GM23248 (cell line): ENCODE measurements around the gene CREB3. TPM values are rescaled to one million over a fixed set of nuclear protein-coding genes. Genes with fewer than 3 reads are reported as not detected.

Experiments used
- DNase-seq: peaks from one replicate; pipeline ENCODE4 v3.0.0-alpha.2; 2015
- H2AFZ ChIP-seq: fragments of 200-600 bp; sonication (generic); 2 replicates; pipeline ENCODE4 v1.6.1; 2016; ENCODE audit warnings: antibody characterized with exemption
- H3F3A ChIP-seq: fragments of 200-600 bp; sonication (generic); 2 replicates; pipeline ENCODE4 v1.6.1; 2016; ENCODE audit warnings: mild to moderate bottlenecking, antibody characterized with exemption, mixed run types; ENCODE audit not compliant: insufficient read depth
- H3K27ac ChIP-seq: fragments of 200-600 bp; sonication (generic); 2 replicates; pipeline ENCODE4 v1.5.1; 2016; ENCODE audit warnings: mild to moderate bottlenecking
- H3K27me3 ChIP-seq: fragments of 200-600 bp; sonication (generic); replicated peaks from 2 replicates; pipeline ENCODE4 v1.6.1; 2016; ENCODE audit warnings: mild to moderate bottlenecking; ENCODE audit not compliant: insufficient read depth
- H3K36me3 ChIP-seq: fragments of 200-600 bp; sonication (generic); 2 replicates; pipeline ENCODE4 v1.6.1; 2016; ENCODE audit warnings: low read depth, mild to moderate bottlenecking
- H3K4me1 ChIP-seq: fragments of 200-600 bp; sonication (generic); 2 replicates; pipeline ENCODE4 v1.6.1; 2016; ENCODE audit warnings: mild to moderate bottlenecking; ENCODE audit not compliant: insufficient read depth
- H3K4me2 ChIP-seq: fragments of 200-600 bp; sonication (generic); one replicate; pipeline ENCODE4 v1.6.1; 2016; ENCODE audit warnings: mild to moderate bottlenecking; ENCODE audit not compliant: unreplicated experiment
- H3K4me3 ChIP-seq: fragments of 200-600 bp; sonication (generic); 2 replicates; pipeline ENCODE4 v1.5.1; 2016; ENCODE audit warnings: mild to moderate bottlenecking
- H3K79me2 ChIP-seq: fragments of 200-600 bp; sonication (generic); 2 replicates; pipeline ENCODE4 v1.6.1; 2016; ENCODE audit warnings: mild to moderate bottlenecking; ENCODE audit not compliant: insufficient read depth
- H3K9ac ChIP-seq: fragments of 200-600 bp; sonication (generic); 2 replicates; pipeline ENCODE4 v1.6.1; 2016; ENCODE audit warnings: mild to moderate bottlenecking
- H3K9me2 ChIP-seq: fragments of 200-600 bp; sonication (generic); 2 replicates; pipeline ENCODE4 v1.6.1; 2016; ENCODE audit warnings: mixed run types, mild to moderate bottlenecking, moderate library complexity; ENCODE audit not compliant: insufficient read depth
- H3K9me3 ChIP-seq: fragments of 200-600 bp; sonication (generic); one replicate; pipeline ENCODE4 v1.6.1; 2017; ENCODE audit warnings: low read depth
- H4K20me1 ChIP-seq: fragments of 200-600 bp; sonication (generic); 2 replicates; pipeline ENCODE4 v1.6.0; 2016; ENCODE audit not compliant: insufficient read depth
- EZH2 ChIP-seq: fragments of 200-600 bp; sonication (generic); IDR thresholded peaks from 2 replicates; pipeline ENCODE4 v1.6.1; 2018; ENCODE audit warnings: antibody characterized with exemption, mild to moderate bottlenecking; ENCODE audit not compliant: insufficient read depth, poor library complexity, severe bottlenecking
- EZH2phosphoT487 ChIP-seq: fragments of 200-600 bp; sonication (generic); IDR thresholded peaks from 2 replicates; pipeline ENCODE4 v1.6.1; 2018; ENCODE audit warnings: antibody characterized with exemption, moderate library complexity, mild to moderate bottlenecking, low read depth; ENCODE audit not compliant: insufficient read depth
- WGBS, 2 experiments: methylation state at CpG; one replicate each; pipeline ENCODE4 v1.1.6; 2015 to 2017; ENCODE audit warnings: low lambda C conversion rate in 2 of 2, low coverage in 1 of 2; ENCODE audit errors: missing lambda C conversion rate in 2 of 2; 5-methylcytosine and 5-hydroxymethylcytosine counted together
- in situ Hi-C: fragments of 300-500 bp; cut with MboI; formaldehyde crosslinking; loops from 2 replicates; pipeline ENCODE4 v1.15.0; 2020
- polyA plus RNA-seq: library from polyadenylated mRNA; unstranded; fragments of >200 nt; fragmentation: Nextera tagmentation; extraction: Ambion mirVana; gene quantifications from 2 replicates; pipeline ENCODE4 v1.2.1, GENCODE V29; 2016
- total RNA-seq: library from RNA; depleted of rRNA; stranded (reverse); fragments of >200 nt; shearing (Covaris generic); gene quantifications from 2 replicates; pipeline ENCODE4 v1.2.3, GENCODE V29; 2014

The CREB3 gene
- total and polyA plus RNA-seq, 2 experiments from 2014 or later: 101 to 113 TPM

- Histone ChIP-seq H3K9me2 (no peaks in the 10 kb centered on the region), H3F3A (peaks cover 52% of the 10 kb centered on the region), H3K4me3 (no peak overlapping the region), H4K20me1 (no peaks in the 10 kb centered on the region), H3K9ac (no peak overlapping the region), H3K79me2 (peaks cover 75% of the 10 kb centered on the region), H3K9me3 (no peaks in the 10 kb centered on the region), H2AFZ (no peak overlapping the region), H3K4me1 (no peaks in the 10 kb centered on the region), H3K4me2 (no peak overlapping the region), H3K27ac (no peak overlapping the region), H3K27me3 (no peaks in the 10 kb centered on the region), H3K36me3 (peaks cover 79% of the 10 kb centered on the region)
- in situ Hi-C loops: loop anchor here (25.0 kb wide), 1 partner anchor 101 kb away; the partner anchor contains the start of genes CD72 and TESK1
- TF ChIP-seq EZH2phosphoT487: no peak
- no peak for TF ChIP-seq EZH2
- WGBS, 2 experiments: 98 to 100% methylated on average over 3 of the region's 3 CpGs
- no peak for DNase-seq
These were observed 18.9 kb upstream of the CREB3 start for GRCh38 chr9:35713578-35713977.

- no peaks in the 10 kb centered on the region for H3K9me2 ChIP-seq
- 95 to 99% methylated on average over 6 of the region's 6 CpGs for WGBS, 2 experiments
- no peak overlapping the region for H3K27ac ChIP-seq
- no peaks in the 10 kb centered on the region for H3K27me3 ChIP-seq
- peaks cover 47% of the 10 kb centered on the region for H3F3A ChIP-seq
- no peak overlapping the region for H3K9ac ChIP-seq
- H3K4me2 ChIP-seq: no peak overlapping the region
- H2AFZ ChIP-seq: no peak overlapping the region
- no peaks in the 10 kb centered on the region for H3K9me3 ChIP-seq
- no peak for DNase-seq
- H4K20me1 ChIP-seq: no peaks in the 10 kb centered on the region
- TF ChIP-seq EZH2 (no peak), EZH2phosphoT487 (no peak)
- peaks cover 78% of the 10 kb centered on the region for H3K36me3 ChIP-seq
- in situ Hi-C loops: loop anchor here (25.0 kb wide), 1 partner anchor 102 kb away; the partner anchor contains the start of genes CD72 and TESK1
- no peak overlapping the region for H3K4me3 ChIP-seq
- peaks cover 75% of the 10 kb centered on the region for H3K79me2 ChIP-seq
- H3K4me1 ChIP-seq: no peaks in the 10 kb centered on the region
These were observed 18.3 kb upstream of the CREB3 start for GRCh38 chr9:35714123-35714522.

- H3K27me3 ChIP-seq: no peaks in the 10 kb centered on the region
- H3K9ac ChIP-seq: no peak overlapping the region
- DNase-seq: no peak
- H3K4me3 ChIP-seq: no peak overlapping the region
- peaks cover 80% of the 10 kb centered on the region for H3K36me3 ChIP-seq
- H3K4me2 ChIP-seq: no peak overlapping the region
- WGBS, 2 experiments: 91 to 94% methylated on average over 13 of the region's 13 CpGs
- no peaks in the 10 kb centered on the region for H4K20me1 ChIP-seq
- TF ChIP-seq EZH2 (no peak), EZH2phosphoT487 (no peak)
- H3K79me2 ChIP-seq: peaks cover 76% of the 10 kb centered on the region
- no peak overlapping the region for H2AFZ ChIP-seq
- H3K4me1 ChIP-seq: no peaks in the 10 kb centered on the region
- H3K9me3 ChIP-seq: no peaks in the 10 kb centered on the region
- no peaks in the 10 kb centered on the region for H3K9me2 ChIP-seq
- H3F3A ChIP-seq: peaks cover 49% of the 10 kb centered on the region
- in situ Hi-C loops: loop anchor here (25.0 kb wide), 1 partner anchor 102 kb away; the partner anchor contains the start of genes CD72 and TESK1
- no peak overlapping the region for H3K27ac ChIP-seq
These were observed 17.8 kb upstream of the CREB3 start for GRCh38 chr9:35714579-35715252.

- DNase-seq: peak; percentile 34
- H3K79me2 ChIP-seq: peaks cover 91% of the 10 kb centered on the region
- H3K9ac ChIP-seq: no peak overlapping the region; the same call in 1 of the 2 replicates
- H3K4me3 ChIP-seq: no peak overlapping the region
- no peaks in the 10 kb centered on the region for H3K9me2 ChIP-seq
- H3K36me3 ChIP-seq: peaks cover 82% of the 10 kb centered on the region
- no peaks in the 10 kb centered on the region for H4K20me1 ChIP-seq
- no peak overlapping the region for H2AFZ ChIP-seq
- no peaks in the 10 kb centered on the region for H3K27me3 ChIP-seq
- peak overlapping the region; percentile 8 for H3K27ac ChIP-seq
- TF ChIP-seq EZH2phosphoT487 (no peak), EZH2 (no peak)
- H3K4me2 ChIP-seq: no peak overlapping the region
- H3K9me3 ChIP-seq: no peaks in the 10 kb centered on the region
- peaks cover 63% of the 10 kb centered on the region for H3F3A ChIP-seq
- 87 to 94% methylated on average over 4 of the region's 4 CpGs for WGBS, 2 experiments
- H3K4me1 ChIP-seq: no peaks in the 10 kb centered on the region
- in situ Hi-C loops: loop anchor here (25.0 kb wide), 1 partner anchor 104 kb away; the partner anchor contains the start of genes CD72 and TESK1
These were observed 16.2 kb upstream of the CREB3 start for GRCh38 chr9:35716230-35716629.
